ENCODE measurements around the gene YJEFN3.
A peak's percentile ranks its signal among the peaks of the same experiment; 100 is the strongest.

YJEFN3 gene

DNA sequence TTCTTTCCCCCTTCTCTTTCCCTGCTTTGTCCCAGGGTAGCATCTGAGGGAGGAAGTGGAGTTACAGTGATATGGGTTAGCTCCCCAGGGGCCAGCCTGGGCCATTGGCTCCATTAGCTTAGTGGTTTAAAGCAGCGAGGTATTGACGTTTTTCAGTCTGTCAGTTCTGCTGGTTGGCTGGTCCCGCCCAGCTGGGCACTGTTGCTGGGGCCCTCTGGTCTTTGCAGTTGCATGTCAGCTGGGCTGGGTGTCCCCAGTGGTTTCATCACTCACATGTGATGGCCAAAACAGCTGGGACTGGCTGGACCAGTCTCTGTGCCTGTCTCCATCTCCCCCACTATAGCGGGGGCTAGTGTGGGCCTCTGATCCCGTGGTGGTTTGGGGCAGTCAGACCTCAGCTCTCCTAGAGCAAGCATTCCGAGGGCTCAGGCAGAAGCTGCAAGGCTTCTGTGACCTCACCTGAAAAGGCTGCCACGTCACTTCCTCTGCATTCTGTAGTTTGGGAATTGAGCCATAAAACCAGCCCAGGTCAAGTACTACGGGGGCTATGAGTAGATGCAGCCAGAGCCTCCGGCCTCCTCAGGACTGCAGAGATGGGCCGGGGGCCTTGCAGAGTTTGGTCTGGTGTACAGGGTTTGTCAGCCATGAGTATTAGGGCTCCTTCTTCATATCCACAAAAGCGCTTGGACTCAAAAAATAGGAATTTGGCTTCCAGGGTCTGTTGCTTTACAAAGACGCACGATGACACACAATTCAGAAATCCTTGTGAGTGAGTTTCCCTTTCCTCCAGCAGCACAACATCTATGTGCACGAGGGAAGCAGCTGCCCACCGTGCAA is 43.3 kb upstream of the YJEFN3 start:
- H2AFZ ChIP-seq (ENCODE audit: low read length): no peak overlapping the region
- no peak overlapping the region for H3K4me3 ChIP-seq (ENCODE audit: low read depth, low read length, poor library complexity, severe bottlenecking)
- H3K36me3 ChIP-seq (ENCODE audit: insufficient read depth, low read length): peaks cover 21% of the 10 kb centered on the region; the same call in 1 of the 2 replicates
- H3K9ac ChIP-seq (ENCODE audit: low read length): peak overlapping the region; percentile 18; the same call in 1 of the 2 replicates
- H3K27me3 ChIP-seq (ENCODE audit: insufficient read depth, low read length): no peaks in the 10 kb centered on the region
- H3K9me2 ChIP-seq (ENCODE audit: low read depth, low read length): no peaks in the 10 kb centered on the region
- peak overlapping the region; percentile 34; the same call in 1 of the 2 replicates for H3K4me2 ChIP-seq (ENCODE audit: low read length)
- peaks cover 64% of the 10 kb centered on the region for H3K4me1 ChIP-seq (ENCODE audit: insufficient read depth, low read length, severe bottlenecking)
- H3F3A ChIP-seq (ENCODE audit: insufficient read depth, low read length): 0 out of 2 replicates have a peak, but pooled peaks cover 8% of the 10 kb centered on the region
- H3K79me2 ChIP-seq (ENCODE audit: insufficient read depth, low read length): peaks cover 2% of the 10 kb centered on the region; the same call in 1 of the 2 replicates
- peak overlapping the region; percentile 98 for H3K27ac ChIP-seq (ENCODE audit: low read depth, low read length, poor library complexity, severe bottlenecking)
- no peaks in the 10 kb centered on the region for H4K20me1 ChIP-seq (ENCODE audit: insufficient read depth, low read length)
- no peaks in the 10 kb centered on the region for H3K9me3 ChIP-seq (ENCODE audit: low read length)
- TF ChIP-seq EZH2 (IDR thresholded peaks at IDR 0.05; ENCODE audit: borderline replicate concordance, low read length): no peak
- TF ChIP-seq, protein P1, sequence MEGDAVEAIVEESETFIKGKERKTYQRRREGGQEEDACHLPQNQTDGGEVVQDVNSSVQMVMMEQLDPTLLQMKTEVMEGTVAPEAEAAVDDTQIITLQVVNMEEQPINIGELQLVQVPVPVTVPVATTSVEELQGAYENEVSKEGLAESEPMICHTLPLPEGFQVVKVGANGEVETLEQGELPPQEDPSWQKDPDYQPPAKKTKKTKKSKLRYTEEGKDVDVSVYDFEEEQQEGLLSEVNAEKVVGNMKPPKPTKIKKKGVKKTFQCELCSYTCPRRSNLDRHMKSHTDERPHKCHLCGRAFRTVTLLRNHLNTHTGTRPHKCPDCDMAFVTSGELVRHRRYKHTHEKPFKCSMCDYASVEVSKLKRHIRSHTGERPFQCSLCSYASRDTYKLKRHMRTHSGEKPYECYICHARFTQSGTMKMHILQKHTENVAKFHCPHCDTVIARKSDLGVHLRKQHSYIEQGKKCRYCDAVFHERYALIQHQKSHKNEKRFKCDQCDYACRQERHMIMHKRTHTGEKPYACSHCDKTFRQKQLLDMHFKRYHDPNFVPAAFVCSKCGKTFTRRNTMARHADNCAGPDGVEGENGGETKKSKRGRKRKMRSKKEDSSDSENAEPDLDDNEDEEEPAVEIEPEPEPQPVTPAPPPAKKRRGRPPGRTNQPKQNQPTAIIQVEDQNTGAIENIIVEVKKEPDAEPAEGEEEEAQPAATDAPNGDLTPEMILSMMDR (IDR thresholded peaks at IDR 0.05; ENCODE audit: low read length): no peak

DNA sequence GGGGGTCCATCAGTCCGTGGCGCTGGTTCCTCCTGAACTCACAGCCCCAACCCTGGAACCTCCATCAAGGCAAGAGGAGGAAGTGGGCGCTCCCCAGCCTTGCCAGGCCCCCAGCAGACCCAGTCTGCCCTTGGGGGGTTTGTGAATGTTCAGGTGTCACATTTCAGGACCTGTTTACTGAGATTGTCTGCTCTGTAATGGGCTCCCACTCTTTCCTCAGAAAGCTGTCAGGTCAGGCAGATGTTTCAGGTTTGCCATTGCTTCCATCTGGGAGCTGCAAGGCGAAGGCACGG is 42.8 kb upstream of the YJEFN3 start:
- H3F3A ChIP-seq (ENCODE audit: insufficient read depth, low read length): 0 out of 2 replicates have a peak, but pooled peaks cover 8% of the 10 kb centered on the region
- peaks cover 22% of the 10 kb centered on the region; the same call in 1 of the 2 replicates for H3K36me3 ChIP-seq (ENCODE audit: insufficient read depth, low read length)
- no peak overlapping the region for H3K4me3 ChIP-seq (ENCODE audit: low read depth, low read length, poor library complexity, severe bottlenecking)
- no peaks in the 10 kb centered on the region for H3K9me3 ChIP-seq (ENCODE audit: low read length)
- TF ChIP-seq, protein P1 (IDR thresholded peaks at IDR 0.05; ENCODE audit: low read length): no peak
- 0 out of 2 replicates have a peak, but pooled peaks cover 5% of the 10 kb centered on the region for H3K79me2 ChIP-seq (ENCODE audit: insufficient read depth, low read length)
- no peaks in the 10 kb centered on the region for H3K27me3 ChIP-seq (ENCODE audit: insufficient read depth, low read length)
- peaks cover 64% of the 10 kb centered on the region for H3K4me1 ChIP-seq (ENCODE audit: insufficient read depth, low read length, severe bottlenecking)
- H3K27ac ChIP-seq (ENCODE audit: low read depth, low read length, poor library complexity, severe bottlenecking): peak overlapping the region; percentile 98
- no peaks in the 10 kb centered on the region for H4K20me1 ChIP-seq (ENCODE audit: insufficient read depth, low read length)
- H3K4me2 ChIP-seq (ENCODE audit: low read length): no peak overlapping the region; the same call in 1 of the 2 replicates
- no peak overlapping the region; the same call in 1 of the 2 replicates for H3K9ac ChIP-seq (ENCODE audit: low read length)
- H3K9me2 ChIP-seq (ENCODE audit: low read depth, low read length): no peaks in the 10 kb centered on the region
- no peak overlapping the region for H2AFZ ChIP-seq (ENCODE audit: low read length)

DNA sequence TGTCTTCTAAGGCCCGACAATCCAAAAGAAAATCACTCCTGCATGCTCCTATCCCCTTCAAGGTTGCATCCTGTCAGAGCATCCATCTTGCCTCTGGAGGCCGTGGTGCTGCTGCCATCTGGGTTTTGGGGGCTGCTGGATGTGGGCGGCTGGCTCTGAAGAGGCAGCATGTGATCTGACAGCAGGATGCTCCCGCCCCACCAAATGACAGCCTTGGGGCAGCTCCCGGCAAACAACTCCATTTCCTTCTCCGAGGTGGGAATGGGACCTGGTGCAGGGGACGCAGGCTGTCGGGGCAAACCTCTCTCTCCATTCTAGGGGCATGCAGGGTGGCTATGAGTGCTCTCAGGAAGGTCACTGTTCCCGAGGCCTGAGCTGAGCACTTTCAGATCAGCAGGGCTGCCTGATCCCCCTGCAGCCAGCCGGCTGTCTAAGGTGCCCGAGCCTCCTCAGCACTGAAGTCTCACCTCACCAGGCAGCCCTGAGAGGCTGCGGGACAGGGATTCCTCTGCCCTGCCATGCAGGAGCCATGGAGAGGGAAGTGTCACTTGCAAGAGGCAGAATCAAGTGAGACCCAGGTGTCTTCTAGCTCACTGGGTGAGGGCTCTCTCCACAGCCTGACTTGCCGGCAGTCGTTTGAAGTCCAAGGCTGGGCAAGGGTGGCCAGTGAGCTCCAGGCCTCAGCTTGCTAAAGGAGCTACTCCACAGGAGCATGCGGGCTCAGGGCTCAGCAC is 42.2 kb upstream of the YJEFN3 start:
- Histone ChIP-seq H3K36me3 (ENCODE audit: insufficient read depth, low read length) (peaks cover 25% of the 10 kb centered on the region; the same call in 1 of the 2 replicates), H3K27ac (ENCODE audit: low read depth, low read length, poor library complexity, severe bottlenecking) (peak overlapping the region; percentile 98), H3K4me1 (ENCODE audit: insufficient read depth, low read length, severe bottlenecking) (peaks cover 64% of the 10 kb centered on the region)

More for the DNA sequence above, 42.2 kb upstream of the YJEFN3 start:
- Histone ChIP-seq H3K79me2 (ENCODE audit: insufficient read depth, low read length) (peaks cover 7% of the 10 kb centered on the region; the same call in 1 of the 2 replicates), H3K9me3 (ENCODE audit: low read length) (no peaks in the 10 kb centered on the region), H3K9ac (ENCODE audit: low read length) (peak overlapping the region; percentile 13; the same call in 1 of the 2 replicates), H2AFZ (ENCODE audit: low read length) (no peak overlapping the region), H3F3A (ENCODE audit: insufficient read depth, low read length) (0 out of 2 replicates have a peak, but pooled peaks cover 8% of the 10 kb centered on the region), H3K27me3 (ENCODE audit: insufficient read depth, low read length) (no peaks in the 10 kb centered on the region), H3K9me2 (ENCODE audit: low read depth, low read length) (no peaks in the 10 kb centered on the region), H3K4me3 (ENCODE audit: low read depth, low read length, poor library complexity, severe bottlenecking) (no peak overlapping the region), H4K20me1 (ENCODE audit: insufficient read depth, low read length) (no peaks in the 10 kb centered on the region), H3K4me2 (ENCODE audit: low read length) (peak overlapping the region; percentile 8; the same call in 1 of the 2 replicates)
- TF ChIP-seq, protein P1 (IDR thresholded peaks at IDR 0.05; ENCODE audit: low read length): no peak

All from OCI-LY1 (cell line).